Measurements from ENCODE around the gene TSSK6.
A peak's percentile ranks its signal among the peaks of the same experiment; 100 is the strongest.

The TSSK6 gene

GRCh38 chr19:19486343-19487076, 28.8 kb downstream of the TSSK6 start:
- Mint-ChIP-seq H3K4me3 (no peak overlapping the region), H3K27me3 (ENCODE audit: low read depth) (no peaks in the 10 kb centered on the region), H3K36me3 (ENCODE audit: low read depth) (peaks cover 4% of the 10 kb centered on the region), H3K27ac (peak overlapping the region; percentile 67 to 99 (median 99)), H3K9me3 (no peaks in the 10 kb centered on the region), H3K4me1 (peaks cover 78% of the 10 kb centered on the region)
- no peak for TF ChIP-seq CTCF (IDR thresholded peaks at IDR 0.05; ENCODE audit: unreplicated experiment in 3 of 3)

GRCh38 chr19:19485998-19486290, 29.4 kb downstream of the TSSK6 start:
- H3K4me3 Mint-ChIP-seq = no peak overlapping the region
- no peak for TF ChIP-seq CTCF (IDR thresholded peaks at IDR 0.05; ENCODE audit: unreplicated experiment in 3 of 3)
- no peaks in the 10 kb centered on the region for H3K9me3 Mint-ChIP-seq
- H3K36me3 Mint-ChIP-seq (ENCODE audit: low read depth) = peaks cover 4% of the 10 kb centered on the region
- peak overlapping the region; percentile 93 to 99 (median 99) for H3K27ac Mint-ChIP-seq
- H3K4me1 Mint-ChIP-seq = peaks cover 78% of the 10 kb centered on the region
- H3K27me3 Mint-ChIP-seq (ENCODE audit: low read depth) = no peaks in the 10 kb centered on the region

DNA sequence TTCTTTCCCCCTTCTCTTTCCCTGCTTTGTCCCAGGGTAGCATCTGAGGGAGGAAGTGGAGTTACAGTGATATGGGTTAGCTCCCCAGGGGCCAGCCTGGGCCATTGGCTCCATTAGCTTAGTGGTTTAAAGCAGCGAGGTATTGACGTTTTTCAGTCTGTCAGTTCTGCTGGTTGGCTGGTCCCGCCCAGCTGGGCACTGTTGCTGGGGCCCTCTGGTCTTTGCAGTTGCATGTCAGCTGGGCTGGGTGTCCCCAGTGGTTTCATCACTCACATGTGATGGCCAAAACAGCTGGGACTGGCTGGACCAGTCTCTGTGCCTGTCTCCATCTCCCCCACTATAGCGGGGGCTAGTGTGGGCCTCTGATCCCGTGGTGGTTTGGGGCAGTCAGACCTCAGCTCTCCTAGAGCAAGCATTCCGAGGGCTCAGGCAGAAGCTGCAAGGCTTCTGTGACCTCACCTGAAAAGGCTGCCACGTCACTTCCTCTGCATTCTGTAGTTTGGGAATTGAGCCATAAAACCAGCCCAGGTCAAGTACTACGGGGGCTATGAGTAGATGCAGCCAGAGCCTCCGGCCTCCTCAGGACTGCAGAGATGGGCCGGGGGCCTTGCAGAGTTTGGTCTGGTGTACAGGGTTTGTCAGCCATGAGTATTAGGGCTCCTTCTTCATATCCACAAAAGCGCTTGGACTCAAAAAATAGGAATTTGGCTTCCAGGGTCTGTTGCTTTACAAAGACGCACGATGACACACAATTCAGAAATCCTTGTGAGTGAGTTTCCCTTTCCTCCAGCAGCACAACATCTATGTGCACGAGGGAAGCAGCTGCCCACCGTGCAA, 30.0 kb downstream of the TSSK6 start:
- Mint-ChIP-seq H3K4me3 (peak overlapping the region in 2 of 3 experiments; percentile 9 to 41), H3K27ac (peak overlapping the region; percentile 93 to 99 (median 99)), H3K9me3 (no peaks in the 10 kb centered on the region), H3K4me1 (peaks cover 78% of the 10 kb centered on the region), H3K36me3 (ENCODE audit: low read depth) (peaks cover 4% of the 10 kb centered on the region), H3K27me3 (ENCODE audit: low read depth) (no peaks in the 10 kb centered on the region)
- TF ChIP-seq CTCF (IDR thresholded peaks at IDR 0.05; ENCODE audit: unreplicated experiment in 3 of 3) = no peak

GRCh38 chr19:19482809-19483596, 32.3 kb downstream of the TSSK6 start:
- peak overlapping the region; percentile 49 to 72 (median 56) for H3K4me3 Mint-ChIP-seq

GRCh38 chr19:19480688-19481087, 34.7 kb downstream of the TSSK6 start:
- H3K27ac Mint-ChIP-seq = peak overlapping the region; percentile 60 to 99 (median 75)
- H3K4me1 Mint-ChIP-seq = peaks cover 71% of the 10 kb centered on the region
- H3K4me3 Mint-ChIP-seq = no peak overlapping the region
- H3K27me3 Mint-ChIP-seq (ENCODE audit: low read depth) = no peaks in the 10 kb centered on the region
- peaks cover 16% of the 10 kb centered on the region for H3K36me3 Mint-ChIP-seq (ENCODE audit: low read depth)
- H3K9me3 Mint-ChIP-seq = no peaks in the 10 kb centered on the region
- TF ChIP-seq CTCF (IDR thresholded peaks at IDR 0.05; ENCODE audit: unreplicated experiment in 3 of 3) = no peak

More at GRCh38 chr19:19482809-19483596, 32.3 kb downstream of the TSSK6 start:
- peak overlapping the region; percentile 98 to 99 (median 99) for H3K27ac Mint-ChIP-seq
- no peak for TF ChIP-seq CTCF (IDR thresholded peaks at IDR 0.05; ENCODE audit: unreplicated experiment in 3 of 3)
- H3K9me3 Mint-ChIP-seq = no peaks in the 10 kb centered on the region
- H3K4me1 Mint-ChIP-seq = peaks cover 72% of the 10 kb centered on the region
- no peaks in the 10 kb centered on the region for H3K27me3 Mint-ChIP-seq (ENCODE audit: low read depth)
- H3K36me3 Mint-ChIP-seq (ENCODE audit: low read depth) = peaks cover 12% of the 10 kb centered on the region

Data from nephron (organoid).